Muscle of arm (tissue), 14 donors: ENCODE measurements around the gene SLC2A5. TPM values are rescaled to one million over a fixed set of nuclear protein-coding genes. Genes with fewer than 3 reads are reported as not detected.

Experiments
- DNase-seq: peaks from one replicate; pipeline ENCODE4 v3.0.0-alpha.2; 2013
- long read RNA-seq, 11 donors: transcript quantifications; one replicate each; lab custom pipeline, GENCODE V29; 2026
- polyA plus RNA-seq, 12 donors: library from polyadenylated mRNA; unstranded; fragments of 120-200 nt; gene quantifications; one replicate each; pipeline ENCODE4 v1.2.1, GENCODE V29; 2013; ENCODE audit not compliant: insufficient read length in 12 of 12

Gene SLC2A5, protein sequence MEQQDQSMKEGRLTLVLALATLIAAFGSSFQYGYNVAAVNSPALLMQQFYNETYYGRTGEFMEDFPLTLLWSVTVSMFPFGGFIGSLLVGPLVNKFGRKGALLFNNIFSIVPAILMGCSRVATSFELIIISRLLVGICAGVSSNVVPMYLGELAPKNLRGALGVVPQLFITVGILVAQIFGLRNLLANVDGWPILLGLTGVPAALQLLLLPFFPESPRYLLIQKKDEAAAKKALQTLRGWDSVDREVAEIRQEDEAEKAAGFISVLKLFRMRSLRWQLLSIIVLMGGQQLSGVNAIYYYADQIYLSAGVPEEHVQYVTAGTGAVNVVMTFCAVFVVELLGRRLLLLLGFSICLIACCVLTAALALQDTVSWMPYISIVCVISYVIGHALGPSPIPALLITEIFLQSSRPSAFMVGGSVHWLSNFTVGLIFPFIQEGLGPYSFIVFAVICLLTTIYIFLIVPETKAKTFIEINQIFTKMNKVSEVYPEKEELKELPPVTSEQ
- 10 to 100 TPM in 5 of 12 donors, 1 to 10 TPM in 6, not detected in 1; 2.1 to 23.4 (median 9.4) TPM for polyA plus RNA-seq
- long read RNA-seq, donor 1, partial matches to known transcripts, result 0 of 1 reads
- long read RNA-seq, donor 1, other reads (novel, unspliced or antisense), result 0 of 1 reads
- long read RNA-seq, donor 2, full-length matches to known transcripts, result 4 of 4 reads
- long read RNA-seq, donor 2, partial matches to known transcripts, result 0 of 4 reads
- long read RNA-seq, donor 2, other reads (novel, unspliced or antisense), result 0 of 4 reads
- long read RNA-seq, donor 3, result 0 reads
- long read RNA-seq, donor 4, result 0 reads
- long read RNA-seq, donor 5, full-length matches to known transcripts, result 1 of 1 reads
- long read RNA-seq, donor 5, partial matches to known transcripts, result 0 of 1 reads
- long read RNA-seq, donor 5, other reads (novel, unspliced or antisense), result 0 of 1 reads
- long read RNA-seq, donor 6, full-length matches to known transcripts, result 1 of 1 reads
- long read RNA-seq, donor 6, partial matches to known transcripts, result 0 of 1 reads
- long read RNA-seq, donor 6, other reads (novel, unspliced or antisense), result 0 of 1 reads
- long read RNA-seq, donor 7, result 0 reads
- long read RNA-seq, donor 8, full-length matches to known transcripts, result 2 of 2 reads
- long read RNA-seq, donor 8, partial matches to known transcripts, result 0 of 2 reads
- long read RNA-seq, donor 8, other reads (novel, unspliced or antisense), result 0 of 2 reads
- long read RNA-seq, donor 9, result 0 reads
- long read RNA-seq, donor 10, full-length matches to known transcripts, result 5 of 5 reads
- long read RNA-seq, donor 10, partial matches to known transcripts, result 0 of 5 reads
- long read RNA-seq, donor 10, other reads (novel, unspliced or antisense), result 0 of 5 reads
- long read RNA-seq, donor 11, result 0 reads

DNA sequence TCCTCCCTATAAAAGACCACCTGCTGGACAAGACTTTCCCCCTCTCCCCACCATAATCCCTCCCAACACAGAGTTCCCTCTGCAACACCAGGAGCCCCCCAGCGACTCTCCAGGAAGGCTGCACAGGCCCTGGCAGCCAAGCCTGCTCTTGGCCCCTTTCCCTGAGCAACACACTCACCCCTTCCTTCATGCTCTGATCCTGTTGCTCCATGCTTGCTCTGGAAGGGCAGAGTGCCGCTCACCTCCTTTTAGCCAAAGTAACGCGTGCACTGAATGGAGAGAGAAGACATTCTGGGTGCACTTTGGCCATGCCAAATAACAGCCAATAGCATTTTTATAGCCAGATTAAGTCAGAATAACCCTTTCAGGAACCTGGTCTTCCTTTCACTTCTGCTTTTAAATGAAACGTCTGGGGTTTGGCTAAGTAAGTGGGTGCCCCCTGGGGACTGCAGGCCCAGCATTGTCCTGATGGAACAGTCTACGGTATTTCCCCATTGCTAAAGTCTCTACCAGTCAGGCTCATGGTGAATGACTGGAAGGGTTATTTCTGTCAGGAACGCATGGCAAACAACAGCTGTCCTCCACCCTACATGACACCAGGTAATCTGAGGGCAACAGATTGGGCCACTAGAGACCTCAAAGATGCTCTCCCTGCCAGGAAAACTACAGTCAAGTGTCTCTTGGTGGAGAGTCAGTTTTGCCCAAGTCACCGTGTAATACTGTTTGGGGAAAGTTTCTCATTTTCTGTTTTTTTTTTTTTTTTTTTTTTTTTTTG, at the start of gene SLC2A5:
Gene SLC2A5, minus strand, starts transcription at position 310 of the 775 bp plus-strand sequence. Its CDS starts 99 bp downstream, at position 211.
- peak; percentile 45 for DNase-seq

DNA sequence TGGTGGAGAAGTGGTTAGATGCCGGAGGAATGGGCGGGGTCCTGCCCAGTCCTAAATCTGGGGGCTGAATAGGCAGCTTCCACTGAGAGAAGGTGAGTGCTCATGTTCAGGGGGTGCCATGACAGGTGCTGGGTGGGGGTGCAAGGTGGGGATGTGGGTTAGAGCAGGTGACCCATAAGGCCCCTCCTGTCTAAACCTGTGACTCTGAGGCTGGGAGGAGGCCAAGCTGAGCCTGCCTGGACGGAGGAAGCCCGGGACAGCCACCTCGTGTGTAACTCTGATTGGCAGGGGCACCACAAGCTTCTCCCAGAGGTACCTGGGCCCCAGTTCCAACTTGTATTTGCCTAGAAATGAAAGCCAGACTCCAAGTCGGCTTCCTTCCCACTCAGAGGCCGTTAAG, 48.8 kb upstream of the SLC2A5 start:
- no peak for DNase-seq

DNA sequence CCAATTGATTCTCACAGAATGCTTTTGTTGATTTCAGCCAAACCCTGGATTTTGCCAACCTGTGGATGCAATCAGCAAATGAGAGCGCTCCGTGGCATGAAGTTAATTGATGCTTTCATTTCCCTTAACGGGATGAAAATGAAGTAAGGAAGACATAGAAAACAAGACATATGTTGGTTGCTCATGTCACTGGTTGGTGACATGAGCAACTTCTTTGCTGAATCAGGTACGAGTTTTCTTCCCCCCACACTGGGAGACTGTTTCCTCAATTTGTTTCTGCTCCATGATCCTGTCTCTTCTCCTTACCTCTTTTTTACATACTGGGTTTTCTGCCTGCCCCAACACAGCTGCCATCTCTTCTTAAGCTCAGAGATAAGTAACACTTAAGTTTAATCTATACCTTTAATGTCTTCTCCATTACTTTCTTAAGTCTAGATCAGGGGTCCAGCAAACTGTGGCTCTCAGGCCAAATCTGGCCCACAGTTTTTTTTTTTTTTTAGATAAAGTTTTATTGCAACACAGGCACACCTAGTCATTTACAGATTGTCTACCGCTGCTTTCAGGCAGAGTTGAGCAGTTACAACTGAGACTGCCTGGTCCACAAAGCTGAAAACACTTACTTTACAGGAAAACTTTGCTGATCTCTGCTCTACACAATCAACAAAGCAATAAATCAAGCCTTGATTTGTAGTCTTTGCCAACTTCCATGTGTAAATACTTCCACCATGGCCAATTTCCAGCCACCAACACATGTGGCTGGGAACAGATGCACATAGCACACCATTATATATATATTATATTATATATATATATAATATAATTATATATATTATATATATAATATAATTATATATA, 46.1 kb upstream of the SLC2A5 start:
- no peak for DNase-seq

DNA sequence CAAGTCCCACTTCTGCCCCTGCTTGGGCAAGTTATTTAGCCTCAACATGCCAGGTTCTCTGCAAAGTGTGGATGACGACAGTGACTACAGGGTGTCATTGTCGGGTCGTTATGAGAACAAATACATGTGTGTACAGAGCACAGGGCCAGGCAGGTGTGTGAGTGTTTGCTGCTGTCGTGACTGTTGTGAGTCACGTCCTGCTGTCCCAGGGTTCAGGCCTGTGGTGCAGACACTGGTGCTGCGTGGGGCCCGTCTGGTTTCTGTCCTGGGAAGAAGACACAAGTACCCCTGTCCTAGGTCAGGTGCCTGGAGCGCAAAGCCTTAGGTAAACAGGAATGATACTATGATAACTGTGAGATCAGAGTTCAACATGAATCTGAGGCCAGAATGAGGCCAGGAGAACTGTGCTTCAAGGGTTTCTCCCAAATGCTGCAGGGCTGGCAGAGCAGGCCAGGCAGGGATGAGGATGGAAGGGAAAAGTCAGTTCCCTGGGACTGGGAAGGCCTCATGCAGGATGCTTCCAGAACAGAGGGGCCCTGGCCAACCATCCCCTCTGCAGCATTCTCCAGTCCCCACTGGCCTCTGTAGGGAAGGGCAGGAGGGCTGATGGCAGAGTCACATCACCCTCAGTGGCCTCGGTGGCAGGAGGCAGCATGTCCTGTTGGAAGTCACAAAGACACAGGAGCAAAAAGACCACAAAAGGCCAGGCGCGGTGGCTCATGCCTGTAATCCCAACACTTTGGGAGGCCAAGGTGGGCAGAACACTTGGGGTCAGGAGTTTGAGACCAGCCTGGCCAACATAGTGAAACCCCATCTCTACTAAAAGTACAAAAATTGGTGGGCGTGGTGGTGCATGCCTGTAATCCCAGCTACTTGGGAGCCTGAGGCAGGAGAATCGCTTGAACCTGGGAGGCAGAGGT, 43.8 kb upstream of the SLC2A5 start:
- DNase-seq, result no peak

DNA sequence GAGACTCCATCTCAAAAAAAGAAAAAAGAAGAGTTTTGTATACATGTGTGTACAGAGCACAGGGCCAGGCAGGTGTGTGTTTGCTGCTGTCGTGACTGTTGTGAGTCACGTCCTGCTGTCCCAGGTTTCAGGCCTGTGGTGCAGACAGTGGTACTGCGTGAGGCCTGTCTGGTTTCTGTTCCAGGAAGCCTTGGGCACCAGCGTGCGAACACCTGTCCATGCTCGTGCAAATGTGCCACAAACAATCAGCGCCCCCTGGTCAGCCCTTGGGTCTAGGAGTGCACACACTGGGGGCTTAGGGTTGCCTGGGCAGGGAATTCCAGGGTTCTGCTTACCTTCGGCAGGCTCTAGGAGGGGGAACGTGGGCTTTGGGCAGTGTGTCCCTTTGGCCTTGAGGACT, 42.5 kb upstream of the SLC2A5 start:
- DNase-seq, result no peak

DNA sequence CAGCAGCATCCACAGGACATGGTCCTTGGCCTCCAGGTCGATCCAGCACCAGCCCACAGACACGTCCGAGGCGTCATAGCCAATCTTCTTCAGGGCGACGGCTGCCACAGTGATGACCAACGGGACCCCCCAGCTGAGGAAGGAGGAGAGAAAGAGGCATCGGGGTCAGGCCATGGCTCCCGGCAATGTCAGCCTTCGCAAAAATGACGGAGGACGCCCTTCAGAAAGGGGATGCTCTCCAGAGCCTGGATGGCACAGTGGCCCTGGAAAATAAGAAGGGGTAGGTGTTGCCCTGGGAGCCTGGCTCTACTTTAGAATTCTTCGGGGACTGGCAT, 41.9 kb upstream of the SLC2A5 start:
- no peak for DNase-seq

DNA sequence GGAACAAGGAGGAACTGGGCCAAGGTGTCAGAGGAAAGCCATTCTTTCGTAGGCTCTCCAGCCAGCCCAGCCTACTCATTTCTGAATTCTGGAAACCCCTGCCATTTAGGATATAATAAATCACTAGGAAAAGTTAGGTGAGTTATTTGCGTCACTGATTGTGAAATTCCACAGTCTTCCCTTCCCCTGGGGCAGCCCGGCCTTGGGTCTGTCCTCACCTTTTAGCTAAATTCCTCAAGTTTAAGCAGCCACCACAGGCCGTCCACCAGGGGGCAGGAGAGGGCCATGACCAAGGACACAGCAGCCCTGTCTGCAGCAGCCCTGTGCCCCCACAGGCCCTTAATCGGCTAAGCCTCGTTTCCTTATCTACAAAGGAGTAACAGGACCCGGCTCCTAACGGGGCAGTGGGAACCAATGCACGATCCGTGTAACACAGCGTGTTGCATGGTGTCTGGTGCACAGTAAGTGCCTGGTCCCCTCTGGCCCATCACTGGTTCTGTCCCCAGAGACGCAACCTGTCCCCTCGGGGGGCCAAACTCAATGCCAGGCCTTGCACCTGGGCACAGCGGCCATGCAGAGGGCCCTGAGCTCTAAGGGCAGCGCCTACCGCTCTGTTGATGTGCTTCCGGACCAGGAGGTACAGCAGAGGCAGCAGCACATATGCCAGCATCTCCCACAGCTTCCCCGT, 41.4 kb upstream of the SLC2A5 start:
- DNase-seq, result peak; percentile 83

DNA sequence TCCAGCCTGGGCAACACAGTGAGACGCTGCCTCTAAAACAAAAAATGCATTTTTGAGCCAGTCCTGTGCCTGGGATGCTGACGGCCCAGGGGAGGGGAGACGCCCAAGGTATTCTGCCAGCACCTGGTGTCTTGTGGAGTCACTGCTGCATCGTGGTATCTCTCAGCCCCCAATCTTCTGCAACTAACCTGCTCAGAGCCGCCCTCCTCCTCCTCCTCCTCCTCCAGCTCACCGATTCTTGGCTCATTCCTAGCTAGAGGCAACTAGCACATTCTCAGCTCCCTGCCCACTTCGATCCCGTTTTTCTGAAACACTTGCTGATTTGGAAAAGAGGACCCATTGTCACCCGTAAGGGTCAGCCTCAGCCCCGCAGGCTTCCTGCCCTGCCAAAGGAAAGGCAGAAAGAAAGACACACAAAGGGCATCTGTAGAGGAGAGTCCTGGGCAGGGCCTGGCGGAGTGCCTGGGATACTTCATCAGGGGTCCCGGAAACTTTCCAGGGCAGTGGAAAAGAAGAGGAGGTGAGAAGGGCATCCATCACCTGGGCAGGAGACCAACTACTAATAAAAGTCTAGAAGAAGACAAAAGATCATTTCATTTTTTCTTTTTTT, 38.7 kb upstream of the SLC2A5 start:
- DNase-seq, result no peak

DNA sequence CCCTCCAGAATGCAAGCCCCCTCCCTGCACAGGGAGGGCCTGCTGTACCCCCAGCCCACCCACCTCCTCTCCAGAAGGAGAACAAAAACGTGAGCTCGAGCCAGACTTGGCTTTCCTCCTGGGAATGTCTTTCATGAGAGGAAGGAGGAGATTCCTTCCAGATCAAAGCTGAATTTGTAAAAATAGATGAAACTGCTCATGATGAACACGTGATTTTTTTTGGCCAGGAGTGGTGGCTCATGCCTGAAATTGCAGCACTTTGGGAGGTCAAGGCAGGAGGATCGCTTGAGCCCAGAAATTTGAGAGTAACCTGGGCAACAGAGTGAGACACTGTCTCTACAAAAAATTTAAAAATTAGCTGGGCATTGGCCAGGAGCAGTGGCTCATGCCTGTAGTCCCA, 37.7 kb upstream of the SLC2A5 start:
- no peak for DNase-seq

DNA sequence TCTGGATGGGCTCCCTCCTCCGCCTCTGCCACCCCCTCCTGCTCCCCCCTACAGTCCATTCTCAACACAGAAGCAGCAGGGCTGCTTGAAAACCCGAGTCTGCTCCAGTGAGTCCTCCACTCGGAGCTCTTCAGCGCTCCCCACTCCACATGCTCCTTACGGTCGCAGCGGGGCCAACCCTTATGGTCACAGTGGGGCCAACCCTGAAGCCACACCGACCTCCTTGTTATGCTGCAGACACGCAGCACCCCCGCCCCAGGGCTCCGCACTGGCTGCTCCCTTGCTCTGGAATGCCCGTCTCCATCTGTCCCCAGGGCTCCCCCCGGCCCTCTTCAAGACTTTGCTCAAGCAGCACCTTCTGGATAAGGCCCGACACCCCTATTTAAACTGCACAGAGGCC, 36.9 kb upstream of the SLC2A5 start:
- DNase-seq, result no peak

DNA sequence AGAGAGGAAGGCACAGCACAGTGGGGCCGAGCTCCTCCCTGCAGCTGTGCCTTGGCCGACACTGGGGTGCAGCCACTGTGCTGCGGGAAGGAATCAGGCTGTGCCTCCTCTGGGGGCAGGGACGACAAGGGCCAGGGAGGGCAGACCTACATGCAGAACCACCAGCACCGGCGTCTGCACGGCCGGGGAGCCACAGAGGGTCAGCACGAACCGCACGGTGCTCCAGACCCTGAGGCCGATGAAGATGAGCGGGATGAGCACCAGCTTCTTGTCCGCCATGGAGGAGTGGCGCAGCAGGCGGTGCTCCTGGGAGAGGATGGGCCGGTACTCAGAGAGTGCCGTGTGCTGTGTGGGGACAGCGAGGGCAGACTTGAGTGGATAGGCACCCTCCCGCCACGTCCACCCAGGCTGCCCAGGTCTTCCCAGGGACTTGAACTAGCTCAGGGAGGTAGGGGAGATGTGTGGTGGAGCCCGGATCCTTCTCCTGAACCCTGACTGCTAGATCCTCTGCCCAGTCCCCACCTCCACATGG, 36.0 kb upstream of the SLC2A5 start:
- DNase-seq, result no peak

DNA sequence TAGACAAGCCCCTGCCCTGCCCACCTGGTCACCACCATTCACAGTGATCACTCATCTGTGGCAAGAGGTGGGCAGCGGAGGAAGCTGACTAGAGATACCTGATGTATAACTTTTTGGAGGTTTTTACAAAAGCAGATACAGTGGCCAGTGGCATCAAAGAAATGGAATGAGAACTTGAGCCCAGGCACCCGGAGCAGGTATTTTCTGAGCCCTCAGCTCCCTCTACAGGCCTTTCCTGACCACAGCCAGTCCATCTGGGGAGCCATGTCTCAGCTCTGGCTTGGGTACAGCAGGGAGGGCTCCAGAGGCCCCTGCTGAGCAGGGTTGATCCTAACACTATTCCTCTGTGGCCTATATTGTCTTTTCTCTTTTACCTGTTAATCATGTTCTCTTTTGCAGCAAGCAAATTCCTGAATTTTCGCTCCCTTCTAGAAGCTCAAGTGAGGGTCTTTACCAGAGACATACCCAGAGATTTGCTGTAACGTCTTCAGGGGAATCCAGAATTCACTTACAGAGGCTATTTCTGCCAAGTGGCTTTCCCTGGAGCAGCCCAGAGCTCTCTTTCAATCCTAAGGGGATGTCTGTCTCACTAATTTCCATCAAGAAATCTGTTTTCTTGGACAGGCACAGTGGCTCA, 32.2 kb upstream of the SLC2A5 start:
- DNase-seq, result peak; percentile 29

DNA sequence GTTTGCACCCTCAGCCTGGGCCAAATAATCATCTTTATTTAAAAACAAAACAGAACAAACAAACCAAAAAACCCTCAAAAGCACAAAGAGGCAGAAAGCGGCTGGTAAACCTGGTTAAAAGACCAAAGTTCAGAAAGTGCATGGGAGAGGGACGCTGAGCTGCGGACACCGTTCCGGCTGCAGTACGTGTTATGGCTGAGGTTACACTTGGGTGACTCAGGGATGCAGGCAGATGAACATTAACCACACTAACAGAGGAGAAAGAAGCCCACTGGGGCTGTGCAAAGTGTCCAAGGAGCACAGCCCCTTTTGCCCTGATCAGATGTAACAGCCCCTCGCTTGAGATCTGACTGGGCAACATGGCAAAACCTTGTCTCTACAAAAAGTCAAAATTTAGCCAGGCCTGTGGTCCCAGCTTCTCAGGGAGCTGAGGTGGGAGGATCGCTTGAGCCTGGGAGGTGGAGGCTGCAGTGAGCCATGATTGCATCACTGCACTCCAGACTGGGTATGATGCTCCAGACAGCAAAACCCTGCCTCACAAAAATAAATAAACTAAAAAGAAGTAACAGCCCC, 31.1 kb upstream of the SLC2A5 start:
- DNase-seq, result no peak

DNA sequence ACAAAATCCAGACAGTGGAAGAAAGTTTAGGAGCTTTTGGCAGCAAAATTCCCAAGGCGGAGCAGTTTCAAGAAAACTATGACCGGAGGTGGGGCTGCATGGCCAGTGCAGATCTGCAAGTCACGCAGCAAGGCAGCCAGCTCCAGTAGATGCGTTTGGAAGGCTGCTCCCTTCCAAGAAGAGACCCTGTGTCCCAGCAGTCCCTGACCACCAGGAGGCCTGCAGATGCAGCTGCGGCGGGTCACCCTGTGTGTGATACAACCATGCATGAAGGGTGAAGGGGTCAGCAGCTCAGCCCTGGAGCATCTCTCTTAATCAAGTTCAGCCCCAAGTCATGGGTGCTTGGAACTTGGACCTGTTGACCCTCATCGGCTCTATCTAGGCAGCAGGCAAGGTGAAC, 30.1 kb upstream of the SLC2A5 start:
- DNase-seq, result no peak

DNA sequence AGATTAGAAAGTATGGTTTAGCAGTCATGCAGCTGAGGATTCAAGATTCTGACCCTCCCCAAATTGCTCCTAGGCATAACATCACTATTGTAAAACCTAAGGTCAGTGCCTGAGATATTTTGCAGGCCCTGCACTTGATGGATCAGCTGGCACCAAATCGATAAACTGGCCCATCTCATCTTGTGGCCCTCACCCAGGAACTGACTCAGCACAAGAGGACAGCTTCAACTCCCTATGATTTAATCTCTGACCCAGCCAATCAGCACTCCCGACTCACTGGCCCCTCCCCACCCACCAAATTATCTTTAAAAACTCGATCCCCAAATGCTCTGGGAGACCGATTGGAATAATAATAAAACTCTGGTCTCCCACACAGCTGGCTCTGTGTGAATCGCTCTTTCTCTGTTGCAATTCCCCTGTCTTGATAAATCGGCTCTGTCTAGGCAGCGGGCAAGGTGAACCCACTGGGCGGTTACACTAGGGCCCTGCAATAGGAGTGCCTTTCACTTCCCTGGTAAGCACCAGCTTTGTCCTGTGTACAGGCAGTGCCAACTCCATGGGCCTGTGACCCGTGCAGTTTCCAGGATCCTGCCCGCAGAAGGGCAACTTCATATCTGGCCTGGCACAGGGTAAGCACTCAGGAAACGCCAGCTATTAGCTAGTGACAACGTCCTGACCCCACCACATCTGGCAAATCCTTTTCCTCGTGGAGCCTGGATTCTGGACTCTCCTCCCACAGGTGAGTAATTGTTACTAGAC, 28.7 kb upstream of the SLC2A5 start:
- DNase-seq, result no peak

DNA sequence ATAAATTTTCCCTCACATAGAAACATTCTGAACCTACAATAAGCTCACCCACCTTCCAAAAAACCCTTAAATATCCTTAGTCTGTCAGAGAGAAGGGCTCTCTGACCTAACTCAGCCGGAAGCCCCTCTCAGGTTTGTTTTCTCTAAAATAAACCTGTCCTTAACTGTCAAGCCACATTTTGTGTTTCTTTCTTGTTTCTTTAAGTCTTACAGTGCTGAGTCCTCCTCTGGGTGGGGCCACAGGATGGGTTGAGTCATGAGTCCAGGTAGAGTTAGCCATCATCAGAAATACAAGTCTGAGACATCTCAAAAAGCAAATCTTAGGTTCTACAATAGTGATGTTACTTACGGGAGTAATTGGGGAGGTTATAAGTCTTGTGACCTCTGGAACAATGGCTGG, 26.4 kb upstream of the SLC2A5 start:
- no peak for DNase-seq
